Prostate gland (tissue), 2 donors: ENCODE results near the gene OR2T1.
"Not testable (repeated sequence)": the region's sequence is repeated elsewhere in the genome, so short reads cannot be mapped to it uniquely, and the experiment has no call there.

Source experiments
- POLR2A ChIP-seq: fragments of 450-650 bp; IDR thresholded peaks from one replicate; pipeline ENCODE4 v1.6.1; 2016; ENCODE audit warnings: antibody characterized with exemption, mild to moderate bottlenecking
- POLR2AphosphoS5 ChIP-seq: sonication (generic); formaldehyde crosslinking; IDR thresholded peaks from one replicate; pipeline ENCODE4 v1.6.1; 2017; ENCODE audit warnings: antibody characterized with exemption
- TF ChIP-seq, protein P1 (sequence below), 4 experiments: fragments of 200-600 bp in 2 of 4; fragments of 450-650 bp in 2 of 4; sonication (generic) in 2 of 4; IDR thresholded peaks; 1 replicate in 3 of 4; 2 replicates in 1 of 4; pipeline ENCODE4 v1.5.1; 2016 to 2019; ENCODE audit warnings: antibody characterized with exemption in 4 of 4, mild to moderate bottlenecking in 2 of 4, moderate library complexity in 2 of 4

DNA sequence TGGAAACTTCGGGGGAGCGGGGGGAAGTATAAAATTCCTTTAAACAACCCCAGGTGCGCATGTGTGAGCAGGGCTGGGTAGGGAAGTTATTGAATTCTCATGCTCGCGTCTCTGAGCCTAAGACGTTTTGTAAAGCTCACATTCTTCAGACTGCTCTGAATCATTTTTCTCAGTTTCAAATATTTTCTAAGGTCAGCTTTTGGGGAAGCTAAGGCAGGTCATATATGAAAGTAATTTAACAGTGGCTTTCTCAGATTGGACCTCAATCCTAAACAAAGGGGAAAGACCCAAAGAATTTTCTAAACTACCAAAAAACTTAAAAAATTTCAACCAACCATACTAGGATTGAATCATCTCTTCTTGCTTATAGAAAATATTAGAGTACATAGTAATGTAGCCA lies 32.1 kb downstream of the OR2T1 start:
- TF ChIP-seq POLR2A, POLR2AphosphoS5: not testable (repeated sequence)
- TF ChIP-seq, protein P1, sequence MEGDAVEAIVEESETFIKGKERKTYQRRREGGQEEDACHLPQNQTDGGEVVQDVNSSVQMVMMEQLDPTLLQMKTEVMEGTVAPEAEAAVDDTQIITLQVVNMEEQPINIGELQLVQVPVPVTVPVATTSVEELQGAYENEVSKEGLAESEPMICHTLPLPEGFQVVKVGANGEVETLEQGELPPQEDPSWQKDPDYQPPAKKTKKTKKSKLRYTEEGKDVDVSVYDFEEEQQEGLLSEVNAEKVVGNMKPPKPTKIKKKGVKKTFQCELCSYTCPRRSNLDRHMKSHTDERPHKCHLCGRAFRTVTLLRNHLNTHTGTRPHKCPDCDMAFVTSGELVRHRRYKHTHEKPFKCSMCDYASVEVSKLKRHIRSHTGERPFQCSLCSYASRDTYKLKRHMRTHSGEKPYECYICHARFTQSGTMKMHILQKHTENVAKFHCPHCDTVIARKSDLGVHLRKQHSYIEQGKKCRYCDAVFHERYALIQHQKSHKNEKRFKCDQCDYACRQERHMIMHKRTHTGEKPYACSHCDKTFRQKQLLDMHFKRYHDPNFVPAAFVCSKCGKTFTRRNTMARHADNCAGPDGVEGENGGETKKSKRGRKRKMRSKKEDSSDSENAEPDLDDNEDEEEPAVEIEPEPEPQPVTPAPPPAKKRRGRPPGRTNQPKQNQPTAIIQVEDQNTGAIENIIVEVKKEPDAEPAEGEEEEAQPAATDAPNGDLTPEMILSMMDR (IDR thresholded peaks at IDR 0.05) = not testable (repeated sequence)
